ENCODE results near the gene TSSK2.

GRCh38 chr22:19086417-19086816 lies 44.7 kb upstream of the TSSK2 start:
- TF ChIP-seq POU2F2 (IDR thresholded peaks at IDR 0.05; ENCODE audit: low read depth, low read length) = no peak
- no peak for TF ChIP-seq POLR2A (IDR thresholded peaks at IDR 0.05; ENCODE audit: low read depth, low read length)
